Cardiac fibroblast (primary cell): ENCODE results near the gene SORL1-AS1.

ENCODE experiments used
- DNase-seq, 2 donors: peaks; one replicate each; pipeline versions ENCODE4 v3.0.0 to v3.0.0-alpha.2; 2010; ENCODE audit warnings: low read depth in 2 of 2
- H3K4me3 ChIP-seq, 2 donors: replicated peaks in 1 of 2; 1 replicate in 1 of 2; 2 replicates in 1 of 2; pipeline ENCODE4 v1.5.1; 2011; ENCODE audit warnings: low read depth in 2 of 2, low read length in 2 of 2, mild to moderate bottlenecking in 2 of 2, moderate library complexity in 1 of 2
- CTCF ChIP-seq: IDR thresholded peaks from one replicate; pipeline ENCODE4 v1.5.1; 2011; ENCODE audit warnings: low read depth, mild to moderate bottlenecking, low read length, inconsistent platforms

Gene SORL1-AS1

GRCh38 chr11:121474680-121475079 is 21.9 kb upstream of the SORL1-AS1 start:
- DNase-seq = no peak
- H3K4me3 ChIP-seq = no peak overlapping the region
- no peak for TF ChIP-seq CTCF

- H3K4me3 ChIP-seq = no peak overlapping the region
- no peak for TF ChIP-seq CTCF
- peak; percentile 9 to 37 for DNase-seq
These were observed 20.5 kb upstream of the SORL1-AS1 start for GRCh38 chr11:121473064-121473777.

GRCh38 chr11:121472312-121472711 is 19.5 kb upstream of the SORL1-AS1 start:
- H3K4me3 ChIP-seq = no peak overlapping the region
- no peak for TF ChIP-seq CTCF
- no peak for DNase-seq

- H3K4me3 ChIP-seq = no peak overlapping the region
- no peak for DNase-seq
- TF ChIP-seq CTCF = no peak
These were observed 18.4 kb upstream of the SORL1-AS1 start for GRCh38 chr11:121471167-121471566.

- no peak for TF ChIP-seq CTCF
- H3K4me3 ChIP-seq = no peak overlapping the region
- DNase-seq = no peak
These were observed 17.1 kb upstream of the SORL1-AS1 start for GRCh38 chr11:121469910-121470309.

- no peak for DNase-seq
These were observed 15.2 kb upstream of the SORL1-AS1 start for GRCh38 chr11:121467965-121468364.

More at GRCh38 chr11:121467965-121468364, 15.2 kb upstream of the SORL1-AS1 start:
- no peak for TF ChIP-seq CTCF
- no peak overlapping the region for H3K4me3 ChIP-seq
